HCT116 (cell line): ENCODE results near the gene INPP4A. TPM values are rescaled to one million over a fixed set of nuclear protein-coding genes. Genes with fewer than 3 reads are reported as not detected.
"Not testable (repeated sequence)": the region's sequence is repeated elsewhere in the genome, so short reads cannot be mapped to it uniquely, and the experiment has no call there.

Experiments
- ATAC-seq: fragments of 200-7000 bp; cut with Tn5 transposase; 2 replicates; pipeline ENCODE4 v1.9.1; 2020; ENCODE audit warnings: mild to moderate bottlenecking, moderate library complexity
- BruUV-seq: library from RNA; stranded (reverse); fragments of 400-500 nt; replicated peaks from 2 replicates; lab custom pipeline; 2021; lab: Mats Ljungman, UMichigan
- CTCF ChIA-PET: fragments of 300-600 bp; sonication (Branson Sonifier 250); formaldehyde crosslinking; loops from one replicate; lab custom pipeline; 2021; ENCODE audit warnings: antibody characterized with exemption; lab: Charles Lee
- POLR2A ChIA-PET: fragments of 300-600, 350-600 bp; sonication (Branson Sonifier 250); formaldehyde crosslinking; loops from one replicate; lab custom pipeline; 2021; ENCODE audit warnings: antibody characterized with exemption; lab: Charles Lee
- RAD21 ChIA-PET, 2 experiments: fragments of 300-600 bp; sonication (Branson Sonifier 250); formaldehyde crosslinking; loops; one replicate each; lab custom pipeline; 2023; ENCODE audit warnings: low total read pairs in 2 of 2; ENCODE audit not compliant: uncharacterized antibody in 2 of 2, unreplicated experiment in 2 of 2, low non-redundant PET in 1 of 2; lab: Charles Lee
- DNase-seq: peaks from one replicate; pipeline ENCODE4 v3.0.0-alpha.2; 2010; ENCODE audit warnings: low read depth, low spot score
- H2AFZ ChIP-seq: fragments of 200-600 bp; shearing (Covaris generic), sonication (generic); 2 replicates; pipeline ENCODE4 v1.6.1; 2017; ENCODE audit warnings: low read depth, mixed run types, mixed read lengths, antibody characterized with exemption, low read length; ENCODE audit not compliant: poor library complexity, severe bottlenecking
- H3K27ac ChIP-seq: 2 replicates; pipeline ENCODE4 v1.5.1; 2012; ENCODE audit warnings: low read depth, low read length
- H3K27me3 ChIP-seq: fragments of 200-600 bp; sonication (generic); 2 replicates; pipeline ENCODE4 v1.6.1; 2016; ENCODE audit warnings: mixed run types, low read length, mixed read lengths; ENCODE audit not compliant: insufficient read depth
- H3K36me3 ChIP-seq, 2 experiments: fragments of 200-500 bp in 1 of 2; fragments of 200-600 bp in 1 of 2; sonication (Bioruptor generic) in 1 of 2; sonication (generic) in 1 of 2; 2 replicates each; pipeline versions ENCODE4 v1.5.1 to v1.6.1; 2014 to 2016; ENCODE audit warnings: low read length in 2 of 2, inconsistent platforms in 1 of 2, mixed read lengths in 1 of 2, mixed run types in 1 of 2; ENCODE audit not compliant: insufficient read depth in 2 of 2, control insufficient read depth in 1 of 2
- H3K4me1 ChIP-seq, 2 experiments: fragments of 200-600 bp in 1 of 2; sonication (generic) in 1 of 2; 2 replicates each; pipeline versions ENCODE4 v1.5.1 to v1.6.1; 2012 to 2017; ENCODE audit warnings: low read length in 2 of 2, inconsistent platforms in 1 of 2, mild to moderate bottlenecking in 1 of 2, mixed read lengths in 1 of 2, mixed run types in 1 of 2, moderate library complexity in 1 of 2; ENCODE audit not compliant: insufficient read depth in 2 of 2, control insufficient read depth in 1 of 2
- H3K4me2 ChIP-seq: fragments of 200-600 bp; sonication (generic); 2 replicates; pipeline ENCODE4 v1.6.1; 2017; ENCODE audit warnings: mixed run types, low read length, mixed read lengths
- H3K4me3 ChIP-seq, 2 experiments: fragments of 200-600 bp in 1 of 2; sonication (generic) in 1 of 2; replicated peaks in 1 of 2; 2 replicates each; pipeline ENCODE4 v1.5.1; 2011 to 2016; ENCODE audit warnings: low read length in 2 of 2, control low read depth in 1 of 2, low read depth in 1 of 2, mild to moderate bottlenecking in 1 of 2, mixed read lengths in 1 of 2, mixed run types in 1 of 2
- H3K79me2 ChIP-seq: fragments of 200-600 bp; sonication (generic); 2 replicates; pipeline ENCODE4 v1.6.1; 2017; ENCODE audit warnings: mild to moderate bottlenecking, mixed run types, low read length, moderate library complexity, mixed read lengths; ENCODE audit not compliant: insufficient read depth
- H3K9ac ChIP-seq: fragments of 200-600 bp; sonication (generic); 2 replicates; pipeline ENCODE4 v1.6.1; 2016; ENCODE audit warnings: low read length, mixed read lengths
- H3K9me2 ChIP-seq: fragments of 200-600 bp; sonication (generic), shearing (Covaris generic); 2 replicates; pipeline ENCODE4 v1.6.1; 2017; ENCODE audit warnings: mixed run types, mild to moderate bottlenecking, moderate library complexity; ENCODE audit not compliant: insufficient read depth
- H3K9me3 ChIP-seq, 2 experiments: fragments of 200-500 bp in 1 of 2; fragments of 200-600 bp in 1 of 2; sonication (Bioruptor generic) in 1 of 2; sonication (generic) in 1 of 2; 2 replicates each; pipeline ENCODE4 v1.6.1; 2014 to 2017; ENCODE audit warnings: low read length in 2 of 2, mixed read lengths in 2 of 2, inconsistent platforms in 1 of 2, low read depth in 1 of 2, mild to moderate bottlenecking in 1 of 2, mixed run types in 1 of 2, moderate library complexity in 1 of 2; ENCODE audit not compliant: control insufficient read depth in 1 of 2, insufficient read depth in 1 of 2
- H4K20me1 ChIP-seq: fragments of 200-600 bp; sonication (generic), shearing (Covaris generic); 2 replicates; pipeline ENCODE4 v1.6.1; 2017; ENCODE audit warnings: mixed run types, mild to moderate bottlenecking, moderate library complexity; ENCODE audit not compliant: insufficient read depth
- CTCF ChIP-seq, 3 experiments: fragments of 200-600 bp in 1 of 3; sonication (generic) in 1 of 3; IDR thresholded peaks in 2 of 3; conservative IDR thresholded peaks in 1 of 3; 2 replicates each; pipeline ENCODE4 v1.5.1; 2012 to 2017; ENCODE audit warnings: low read depth in 2 of 3, low read length in 2 of 3, antibody characterized with exemption in 1 of 3, borderline replicate concordance in 1 of 3, control low read depth in 1 of 3, mild to moderate bottlenecking in 1 of 3, mixed read lengths in 1 of 3, mixed run types in 1 of 3, moderate library complexity in 1 of 3; ENCODE audit not compliant: insufficient read depth in 1 of 3
- FOSL1 ChIP-seq: IDR thresholded peaks from 2 replicates; pipeline ENCODE4 v1.6.1; 2012; ENCODE audit warnings: low read depth
- RAD21 ChIP-seq: IDR thresholded peaks from 2 replicates; pipeline ENCODE4 v1.6.1; 2012; ENCODE audit warnings: low read depth, mild to moderate bottlenecking
- SIN3A ChIP-seq: IDR thresholded peaks from 2 replicates; pipeline ENCODE4 v1.6.1; 2012; ENCODE audit warnings: low read depth
- TCF7L2 ChIP-seq: IDR thresholded peaks from 2 replicates; pipeline ENCODE4 v1.7.0; 2011; ENCODE audit warnings: borderline replicate concordance, inconsistent platforms; ENCODE audit not compliant: insufficient read depth, insufficient read length; ENCODE audit errors: extremely low read depth
- intact Hi-C: fragments of 100-400 bp; cut with micrococcal nuclease; formaldehyde crosslinking; loops from 2 replicates; pipeline ENCODE4 v1.10.0; 2022
- total RNA-seq: library from RNA; stranded (reverse); gene quantifications from one replicate; pipeline ENCODE4 v1.2.1, GENCODE V29; 2021; ENCODE audit not compliant: unreplicated experiment

INPP4A gene
- total RNA-seq, 1 experiment from 2014 or later: 18.5 TPM

GRCh38 chr2:98412751-98413458 is 31.8 kb upstream of the INPP4A start:
- peak; percentile 53 for DNase-seq
- no peaks in the 10 kb centered on the region for H4K20me1 ChIP-seq
- H3K4me2 ChIP-seq: 0 out of 2 replicates have a peak overlapping the region, but pooled peaks have one; percentile 17
- H3K27me3 ChIP-seq: no peaks in the 10 kb centered on the region
- no TSS peak for BruUV-seq
- intact Hi-C loops: loop anchor here (1.0 to 2.0 kb wide), 2 partner anchors 188 to 424 kb away; no protein-coding TSS in a partner anchor
- ATAC-seq: peak; percentile 96
- H3K4me1 ChIP-seq: peaks cover 0 to 3% of the 10 kb centered on the region in 2 experiments; a peak in 1 of 4 replicates
- H3K27ac ChIP-seq: no peak overlapping the region
- no peak overlapping the region for H3K9ac ChIP-seq
- H2AFZ ChIP-seq: peak overlapping the region; percentile 52
- H3K9me3 ChIP-seq: peaks cover 0 to 4% of the 10 kb centered on the region in 2 experiments; a peak in 1 of 4 replicates
- no peak overlapping the region for H3K4me3 ChIP-seq
- H3K79me2 ChIP-seq: no peaks in the 10 kb centered on the region
- no peaks in the 10 kb centered on the region for H3K9me2 ChIP-seq
- H3K36me3 ChIP-seq: no peaks in the 10 kb centered on the region
- POLR2A ChIA-PET: no interaction called here
- RAD21 ChIA-PET: no interaction called here
- TF ChIP-seq FOSL1: no peak
- peak; percentile 70 to 76 (median 74); a peak in 5 of 6 replicates for TF ChIP-seq CTCF (IDR thresholded peaks at IDR 0.05 in 2 of 3, conservative IDR thresholded peaks at IDR 0.05 in 1 of 3; ENCODE audit: borderline replicate concordance in 1 of 3, insufficient read depth in 1 of 3, low read depth in 2 of 3, low read length in 2 of 3)
- TF ChIP-seq SIN3A: no peak
- peak; percentile 75 for TF ChIP-seq RAD21
- CTCF ChIA-PET: no interaction called here

GRCh38 chr2:98414246-98414645 is 30.4 kb upstream of the INPP4A start:
- H3K9me2 ChIP-seq, CTCF ChIA-PET, H3K27me3 ChIP-seq, H3K9ac ChIP-seq, H3K4me1 ChIP-seq, intact Hi-C loops, POLR2A ChIA-PET, H3K79me2 ChIP-seq, ATAC-seq, H3K27ac ChIP-seq, RAD21 ChIA-PET, H3K4me2 ChIP-seq, H3K4me3 ChIP-seq, H3K9me3 ChIP-seq, BruUV-seq: not testable (repeated sequence)
- peak; percentile 32 for TF ChIP-seq TCF7L2
- TF ChIP-seq, all 23 proteins: peak for 1; not testable (repeated sequence) for 22
- H2AFZ ChIP-seq, H3K36me3 ChIP-seq, DNase-seq, H4K20me1 ChIP-seq: not testable (repeated sequence)

GRCh38 chr2:98415719-98416248 is 28.9 kb upstream of the INPP4A start:
- POLR2A ChIA-PET, RAD21 ChIA-PET, H3K36me3 ChIP-seq, ATAC-seq, H3K4me3 ChIP-seq, CTCF ChIA-PET, H3K27ac ChIP-seq, intact Hi-C loops, BruUV-seq, DNase-seq, H3K4me1 ChIP-seq, H2AFZ ChIP-seq, H3K4me2 ChIP-seq, H4K20me1 ChIP-seq, H3K9ac ChIP-seq, H3K79me2 ChIP-seq, H3K9me3 ChIP-seq, H3K27me3 ChIP-seq, H3K9me2 ChIP-seq: not testable (repeated sequence)
